K562 (cell line): ENCODE results near the gene RAB6B. TPM values are rescaled to one million over a fixed set of nuclear protein-coding genes. Genes with fewer than 3 reads are reported as not detected.

ENCODE experiments used
- ATAC-seq: fragments of 200-7000 bp; cut with Tn5 transposase; 3 replicates; pipeline ENCODE4 v1.9.1; 2020; ENCODE audit warnings: moderate library complexity
- BruUV-seq: library from RNA; stranded (reverse); fragments of 400-500 nt; replicated peaks from 2 replicates; lab custom pipeline; 2021; lab: Mats Ljungman, UMichigan
- CTCF ChIA-PET: fragments of 300-600 bp; formaldehyde crosslinking; extraction: SDS; loops from one replicate; lab custom pipeline; 2021; ENCODE audit warnings: low intra/inter-chr PET ratio; lab: Yijun Ruan, JAX
- POLR2A ChIA-PET: fragments of 300-600, 350-650 bp; sonication (Branson Sonifier 250); formaldehyde crosslinking; extraction: SDS; loops from one replicate; lab custom pipeline; 2021; ENCODE audit warnings: antibody characterized with exemption, inconsistent platforms; lab: Yijun Ruan, JAX
- DNase-seq, 4 experiments: peaks; one replicate each; pipeline versions ENCODE4 v3.0.0 to v3.0.0-alpha.2; 2011 to 2018; ENCODE audit warnings: low spot score in 3 of 4, mixed read lengths in 3 of 4; ENCODE audit errors: extremely low read depth in 1 of 4
- FAIRE-seq: peaks from 2 replicates; lab custom pipeline; 2011; peaks lifted over from hg19 to GRCh38; lab: Jason Lieb, UNC
- H2AFZ ChIP-seq: 2 replicates; pipeline ENCODE4 v1.6.0; 2011; ENCODE audit warnings: low read depth, low read length, control low read depth, inconsistent platforms
- H3K27ac ChIP-seq: fragments of 200-600 bp; 3 replicates; pipeline ENCODE4 v1.8.0; 2011; ENCODE audit warnings: low read depth, mild to moderate bottlenecking, control low read depth, inconsistent platforms, low read length, moderate library complexity, mixed read lengths; ENCODE audit errors: extremely low read depth
- H3K27me3 ChIP-seq, 2 experiments: fragments of 300-600 bp in 1 of 2; 2 replicates in 1 of 2; 3 replicates in 1 of 2; pipeline versions ENCODE4 v1.6.0 to v1.8.0; 2011; ENCODE audit warnings: inconsistent platforms in 2 of 2, low read length in 2 of 2, mild to moderate bottlenecking in 1 of 2, mixed read lengths in 1 of 2, moderate library complexity in 1 of 2; ENCODE audit not compliant: control insufficient read depth in 2 of 2, insufficient read depth in 2 of 2
- H3K36me3 ChIP-seq: fragments of 300-600 bp; 3 replicates; pipeline ENCODE4 v1.8.0; 2011; ENCODE audit warnings: mild to moderate bottlenecking, low read length, inconsistent platforms; ENCODE audit not compliant: control insufficient read depth, insufficient read depth
- H3K4me1 ChIP-seq, 2 experiments: fragments of 200-600 bp in 1 of 2; replicated peaks in 1 of 2; 2 replicates in 1 of 2; 3 replicates in 1 of 2; pipeline versions ENCODE4 v1.5.1 to v1.8.0; 2011; ENCODE audit warnings: inconsistent platforms in 2 of 2, low read length in 2 of 2, mild to moderate bottlenecking in 1 of 2, mixed read lengths in 1 of 2, moderate library complexity in 1 of 2; ENCODE audit not compliant: control insufficient read depth in 2 of 2, insufficient read depth in 2 of 2
- H3K4me2 ChIP-seq: 2 replicates; pipeline ENCODE4 v1.6.1; 2011; ENCODE audit warnings: low read length, control low read depth, inconsistent platforms, mixed read lengths; ENCODE audit not compliant: insufficient read depth
- H3K4me3 ChIP-seq: fragments of 200-600 bp; sonication (generic), shearing (Covaris generic); 2 replicates; pipeline ENCODE4 v1.5.1; 2016; ENCODE audit warnings: control low read depth, inconsistent platforms
- H3K79me2 ChIP-seq: fragments of 200-600 bp; 3 replicates; pipeline ENCODE4 v1.8.0; 2011; ENCODE audit warnings: low read length, inconsistent platforms; ENCODE audit not compliant: control insufficient read depth, insufficient read depth
- H3K9ac ChIP-seq, 2 experiments: 2 replicates each; pipeline versions ENCODE4 v1.6.0 to v1.6.1; 2011; ENCODE audit warnings: low read depth in 2 of 2, low read length in 2 of 2, control low read depth in 1 of 2, inconsistent platforms in 1 of 2, mild to moderate bottlenecking in 1 of 2, mixed read lengths in 1 of 2; ENCODE audit not compliant: insufficient read depth in 1 of 2
- H3K9me1 ChIP-seq: one replicate; pipeline ENCODE4 v1.6.0; 2011; ENCODE audit warnings: inconsistent platforms, mild to moderate bottlenecking, low read length, moderate library complexity; ENCODE audit not compliant: control insufficient read depth, insufficient read depth
- H3K9me3 ChIP-seq: replicated peaks from 2 replicates; pipeline ENCODE4 v1.5.1; 2011; ENCODE audit warnings: low read depth, low read length, inconsistent platforms; ENCODE audit not compliant: control insufficient read depth, insufficient read depth
- H4K20me1 ChIP-seq: replicated peaks from 2 replicates; pipeline ENCODE4 v1.6.1; 2011; ENCODE audit warnings: low read length, inconsistent platforms, mixed read lengths; ENCODE audit not compliant: control insufficient read depth, insufficient read depth
- HNRNPLL ChIP-seq: fragments of 200-400 bp; formaldehyde crosslinking; IDR thresholded peaks from 2 replicates; pipeline ENCODE4 v1.6.1; 2017; ENCODE audit warnings: low read length, low read depth, mild to moderate bottlenecking; ENCODE audit not compliant: poor library complexity, severe bottlenecking
- MECOM ChIP-seq: fragments of 250-450 bp; sonication (Bioruptor Pico); IDR thresholded peaks from 2 replicates; pipeline ENCODE4 v1.8.0; 2022; ENCODE audit warnings: inconsistent platforms
- PKNOX1 ChIP-seq: fragments of 450-650 bp; IDR thresholded peaks from 2 replicates; pipeline ENCODE4 v1.6.1; 2016
- POLR2A ChIP-seq: fragments of 450-650 bp; conservative IDR thresholded peaks from 2 replicates; pipeline ENCODE4 v1.6.1; 2016
- ZFP1 ChIP-seq: fragments of 450-650 bp; formaldehyde crosslinking; IDR thresholded peaks from 2 replicates; pipeline ENCODE4 v1.4.0; 2020; ENCODE audit warnings: mild to moderate bottlenecking, mixed read lengths
- ZNF124 ChIP-seq: sonication (generic); formaldehyde crosslinking; IDR thresholded peaks from 2 replicates; pipeline ENCODE4 v1.8.1; 2022; ENCODE audit warnings: missing genetic modification reagents
- ZNF668 ChIP-seq: fragments of 250-450 bp; sonication (Bioruptor Pico); IDR thresholded peaks from 2 replicates; pipeline ENCODE4 v1.8.0; 2022; ENCODE audit warnings: mild to moderate bottlenecking, inconsistent platforms
- ZNF707 ChIP-seq: fragments of 250-450 bp; sonication (Bioruptor Pico); conservative IDR thresholded peaks from 2 replicates; pipeline ENCODE4 v1.8.0; 2022; ENCODE audit warnings: inconsistent platforms, mild to moderate bottlenecking, moderate library complexity
- ZNF77 ChIP-seq: fragments of 250-450 bp; sonication (Bioruptor Pico); IDR thresholded peaks from 2 replicates; pipeline ENCODE4 v1.5.0; 2020
- WGBS: fragments of 100-300 bp; shearing (Covaris generic); methylation state at CpG from one replicate; pipeline ENCODE4 v1.1.6; 2016; ENCODE audit warnings: low coverage, mixed read lengths; ENCODE audit not compliant: insufficient coverage; ENCODE audit errors: missing lambda C conversion rate; 5-methylcytosine and 5-hydroxymethylcytosine counted together
- in situ Hi-C: fragments of 300-500 bp; cut with MboI; formaldehyde crosslinking; loops from 4 replicates; pipeline ENCODE4 v1.15.0; 2018; ENCODE audit warnings: inconsistent platforms, mixed read lengths
- intact Hi-C: fragments of 100-400 bp; cut with micrococcal nuclease; formaldehyde crosslinking; loops from 2 replicates; pipeline ENCODE4 v1.14.2; 2022
- polyA plus RNA-seq, 8 experiments: library from polyadenylated mRNA; depleted of rRNA in 4 of 8; stranded (reverse) in 5 of 8; unstranded in 3 of 8; fragments of >200 nt; fragmentation: Nextera tagmentation in 2 of 8; fragmentation: Illumina TruSeq in 1 of 8; extraction: Ambion mirVana in 2 of 8; extraction: Trizol in 1 of 8; gene quantifications; 2 replicates each; pipeline versions ENCODE4 v1.2.1 to v1.2.3, GENCODE V29; 2011 to 2014; ENCODE audit warnings: inconsistent platforms in 1 of 8, missing spikeins in 1 of 8
- total RNA-seq, 7 experiments: library from RNA; depleted of rRNA in 6 of 7; stranded (reverse); fragments of >200 nt in 6 of 7; fragmentation: Illumina TruSeq in 2 of 7; extraction: Trizol in 2 of 7; gene quantifications; 2 replicates each; pipeline versions ENCODE4 v1.2.1 to v1.2.3, GENCODE V29; 2011 to 2021; ENCODE audit warnings: low replicate concordance in 1 of 7

The RAB6B gene
- total and polyA plus RNA-seq, 9 of the 15 experiments (the other 6 are each of a cell fraction or from before 2014, with no cell fraction given) = 0.60 to 18.1 (median 1.5) TPM

GRCh38 chr3:133775309-133775708 lies 120.4 kb downstream of the RAB6B start:
- in situ Hi-C loops = no loop called here
- Histone ChIP-seq H2AFZ (no peak overlapping the region), H3K4me3 (no peak overlapping the region), H3K9me3 (no peaks in the 10 kb centered on the region), H3K27ac (no peak overlapping the region), H3K4me1 (peaks cover 0 to 4% of the 10 kb centered on the region in 2 experiments; a peak in 2 of 5 replicates), H3K4me2 (no peak overlapping the region), H3K9ac (no peak overlapping the region)
- no peak for ATAC-seq
- POLR2A ChIA-PET = interaction anchor here (0.6 to 1.0 kb wide), 2 partner anchors 17 to 127 kb away, joined by 3 read pairs; no protein-coding TSS in a partner anchor
- WGBS = 2% methylated on average over 8 of the region's 9 CpGs
- TF ChIP-seq MECOM (CRISPR knock-in tag) (no peak), ZNF668 (CRISPR knock-in tag) (no peak), PKNOX1 (no peak), ZNF77 (CRISPR knock-in tag) (no peak), ZNF124 (CRISPR knock-in tag) (no peak), ZNF707 (CRISPR knock-in tag) (no peak), HNRNPLL (no peak), POLR2A (no peak), ZFP1 (CRISPR knock-in tag) (no peak)
- TF ChIP-seq, all 486 proteins: peak for 0
- H3K9me1 ChIP-seq = peaks cover 2% of the 10 kb centered on the region
- intact Hi-C loops = no loop called here
- H4K20me1 ChIP-seq = no peaks in the 10 kb centered on the region
- no peaks in the 10 kb centered on the region for H3K36me3 ChIP-seq
- DNase-seq = no peak
- CTCF ChIA-PET = no interaction called here
- no TSS peak for BruUV-seq
- FAIRE-seq = no peak
- no peaks in the 10 kb centered on the region for H3K79me2 ChIP-seq
- peaks cover 0 to 13% of the 10 kb centered on the region in 2 experiments; a peak in 2 of 5 replicates for H3K27me3 ChIP-seq

Other genes with a start within 250 kb of the RAB6B start
- gene TOPBP1, start 233.9 kb downstream of the RAB6B start, total RNA-seq (2014; rRNA removed) = 46.1 and 46.7 TPM in 2 replicates
- gene TOPBP1, start 233.9 kb downstream of the RAB6B start, total RNA-seq (2014; rRNA removed; fragmentation: Illumina TruSeq; extraction: Trizol) = 74.4 and 78.9 TPM in 2 replicates
- 76.8 and 77.6 TPM in 2 replicates for gene TOPBP1, start 233.9 kb downstream of the RAB6B start, total RNA-seq (2015; rRNA removed; fragmentation: Illumina TruSeq; extraction: Trizol)
- 44.7 and 49.1 TPM in 2 replicates for gene TOPBP1, start 233.9 kb downstream of the RAB6B start, total RNA-seq (2021)
- 72.3 and 77.3 TPM in 2 replicates for gene TOPBP1, start 233.9 kb downstream of the RAB6B start, polyA plus RNA-seq (2011; rRNA removed)
- 51.9 and 58.2 TPM in 2 replicates for gene TOPBP1, start 233.9 kb downstream of the RAB6B start, polyA plus RNA-seq (2014; fragmentation: Illumina TruSeq; extraction: Trizol)
- 10 to 100 TPM; 16.6 to 20.1 TPM for gene TOPBP1, start 233.9 kb downstream of the RAB6B start, polyA plus RNA-seq (2014; fragmentation: Nextera tagmentation; extraction: Ambion mirVana)
- 45.3 and 59.7 TPM in 2 replicates for gene TOPBP1, start 233.9 kb downstream of the RAB6B start, polyA plus RNA-seq (2014; rRNA removed)
- 0.09 and 2.6 TPM in 2 replicates for gene TF, start 149.5 kb downstream of the RAB6B start, total RNA-seq (2014; rRNA removed)
- gene TF, start 149.5 kb downstream of the RAB6B start, total RNA-seq (2014; rRNA removed; fragmentation: Illumina TruSeq; extraction: Trizol) = 2.0 and 2.8 TPM in 2 replicates
- 0.51 TPM in 1 of 2 replicates, not detected in the other for gene TF, start 149.5 kb downstream of the RAB6B start, total RNA-seq (2015; rRNA removed; fragmentation: Illumina TruSeq; extraction: Trizol)
- gene TF, start 149.5 kb downstream of the RAB6B start, total RNA-seq (2021) = 9.2 and 11.1 TPM in 2 replicates
- 1.1 and 1.5 TPM in 2 replicates for gene TF, start 149.5 kb downstream of the RAB6B start, polyA plus RNA-seq (2011; rRNA removed)
- 2.6 and 3.1 TPM in 2 replicates for gene TF, start 149.5 kb downstream of the RAB6B start, polyA plus RNA-seq (2014; fragmentation: Illumina TruSeq; extraction: Trizol)
- gene TF, start 149.5 kb downstream of the RAB6B start, polyA plus RNA-seq (2014; fragmentation: Nextera tagmentation; extraction: Ambion mirVana) = 1 to 10 TPM; 3.1 to 6.7 TPM
- gene TF, start 149.5 kb downstream of the RAB6B start, polyA plus RNA-seq (2014; rRNA removed) = 3.5 and 3.9 TPM in 2 replicates
- gene SRPRB, start 90.1 kb downstream of the RAB6B start, total RNA-seq (2014; rRNA removed) = 37.7 and 41.9 TPM in 2 replicates
- 59.5 and 64.5 TPM in 2 replicates for gene SRPRB, start 90.1 kb downstream of the RAB6B start, total RNA-seq (2014; rRNA removed; fragmentation: Illumina TruSeq; extraction: Trizol)
- 37.2 and 41.4 TPM in 2 replicates for gene SRPRB, start 90.1 kb downstream of the RAB6B start, total RNA-seq (2015; rRNA removed; fragmentation: Illumina TruSeq; extraction: Trizol)
- gene SRPRB, start 90.1 kb downstream of the RAB6B start, total RNA-seq (2021) = 57.3 and 60.9 TPM in 2 replicates
- gene SRPRB, start 90.1 kb downstream of the RAB6B start, polyA plus RNA-seq (2011; rRNA removed) = 48.6 and 66.0 TPM in 2 replicates
- gene SRPRB, start 90.1 kb downstream of the RAB6B start, polyA plus RNA-seq (2014; fragmentation: Illumina TruSeq; extraction: Trizol) = 43.8 and 51.1 TPM in 2 replicates
- 10 to 100 TPM; 29.5 to 37.5 TPM for gene SRPRB, start 90.1 kb downstream of the RAB6B start, polyA plus RNA-seq (2014; fragmentation: Nextera tagmentation; extraction: Ambion mirVana)
- 37.2 and 48.4 TPM in 2 replicates for gene SRPRB, start 90.1 kb downstream of the RAB6B start, polyA plus RNA-seq (2014; rRNA removed)
- not detected in 2 replicates for gene SLCO2A1, start 134.0 kb upstream of the RAB6B start, total RNA-seq (2014; rRNA removed)
- not detected in 2 replicates for gene SLCO2A1, start 134.0 kb upstream of the RAB6B start, total RNA-seq (2014; rRNA removed; fragmentation: Illumina TruSeq; extraction: Trizol)
- not detected in 2 replicates for gene SLCO2A1, start 134.0 kb upstream of the RAB6B start, total RNA-seq (2015; rRNA removed; fragmentation: Illumina TruSeq; extraction: Trizol)
- 0.16 TPM in 2 replicates for gene SLCO2A1, start 134.0 kb upstream of the RAB6B start, total RNA-seq (2021)
- gene SLCO2A1, start 134.0 kb upstream of the RAB6B start, polyA plus RNA-seq (2011; rRNA removed) = not detected in 2 replicates
- not detected in 2 replicates for gene SLCO2A1, start 134.0 kb upstream of the RAB6B start, polyA plus RNA-seq (2014; fragmentation: Illumina TruSeq; extraction: Trizol)
- not detected for gene SLCO2A1, start 134.0 kb upstream of the RAB6B start, polyA plus RNA-seq (2014; fragmentation: Nextera tagmentation; extraction: Ambion mirVana)
- 1.0 TPM in 1 of 2 replicates, not detected in the other for gene SLCO2A1, start 134.0 kb upstream of the RAB6B start, polyA plus RNA-seq (2014; rRNA removed)